K562 treated with DMSO at 1 percent for 12 hours (cell line): ENCODE measurements around the gene C3AR1. TPM values are rescaled to one million over a fixed set of nuclear protein-coding genes. Genes with fewer than 3 reads are reported as not detected.

Experiments used
- total RNA-seq: library from RNA; unstranded; fragments of 300-600 nt; gene quantifications from 2 replicates; pipeline ENCODE4 v1.2.3, GENCODE V29; 2022; ENCODE audit not compliant: insufficient read depth

Gene C3AR1
- total RNA-seq = 2.4 and 3.7 TPM in 2 replicates

GRCh38 chr12:8065991-8066594 lies at the start of gene C3AR1:
Gene C3AR1 (minus strand): TSS chr12:8066359. CDS start chr12:8060185, 6,174 bp downstream.

GRCh38 chr12:8032242-8033152 lies 33.7 kb downstream of the C3AR1 start, which contains the start of gene FOXJ2:
Gene FOXJ2 (plus strand): TSS chr12:8032716. CDS start chr12:8039833, 7,117 bp downstream.

Other genes with a start within 250 kb of the C3AR1 start
- gene SLC2A14, start 193.4 kb downstream of the C3AR1 start, total RNA-seq = 0.52 TPM in 1 of 2 replicates, not detected in the other
- gene SLC2A3, start 130.2 kb downstream of the C3AR1 start, total RNA-seq = 48.6 and 88.3 TPM in 2 replicates
- 1.7 and 8.2 TPM in 2 replicates for gene FOXJ2, start 33.6 kb downstream of the C3AR1 start, total RNA-seq
- gene NECAP1, start 15.9 kb upstream of the C3AR1 start, total RNA-seq = 11.5 and 15.4 TPM in 2 replicates
- not detected in 2 replicates for gene CLEC4A, start 57.3 kb upstream of the C3AR1 start, total RNA-seq
- not detected in 2 replicates for gene ZNF705A, start 90.7 kb upstream of the C3AR1 start, total RNA-seq
- 0.26 TPM in 1 of 2 replicates, not detected in the other for gene FAM90A1, start 161.3 kb upstream of the C3AR1 start, total RNA-seq